Occipital lobe (tissue), 1 donor: ENCODE data around the gene NFKBIZ. TPM values are rescaled to one million over a fixed set of nuclear protein-coding genes. Genes with fewer than 3 reads are reported as not detected.

Experiments
- total RNA-seq: library from RNA; depleted of rRNA; stranded (reverse); fragments of >200 nt; gene quantifications from one replicate; pipeline ENCODE4 v1.2.3, GENCODE V29; 2014

NFKBIZ gene
- total RNA-seq, 1 donor from 2014 or later: 2.3 TPM

Other genes starting within 250 kb of the NFKBIZ start
- gene ZBTB11, start 172.4 kb upstream of the NFKBIZ start, total RNA-seq: 68.2 TPM
- 2,571 TPM for gene RPL24, start 162.8 kb upstream of the NFKBIZ start, total RNA-seq
- 69.6 TPM for gene CEP97, start 124.9 kb upstream of the NFKBIZ start, total RNA-seq
- 21.1 TPM for gene NXPE3, start 70.3 kb upstream of the NFKBIZ start, total RNA-seq